Measurements from ENCODE around the gene ENPEP. TPM values are rescaled to one million over a fixed set of nuclear protein-coding genes. Genes with fewer than 3 reads are reported as not detected.

ENPEP gene
- total and polyA plus RNA-seq, 8 donors = 7.3 to 44.7 (median 37.1) TPM

- H3K27me3 ChIP-seq = no peaks in the 10 kb centered on the region
- no peaks in the 10 kb centered on the region for H3K4me1 ChIP-seq
- H3K4me3 ChIP-seq = no peak overlapping the region
- no peak for TF ChIP-seq CTCF (IDR thresholded peaks at IDR 0.05)
- no peak overlapping the region for H3K27ac ChIP-seq
- H3K9me3 ChIP-seq = no peaks in the 10 kb centered on the region
- DNase-seq (no peak), ATAC-seq (no peak)
- H3K36me3 ChIP-seq = no peaks in the 10 kb centered on the region
- intact Hi-C loops (cut with DNase I) = no loop called here
Measured at GRCh38 chr4:110504084-110504435, 28.1 kb downstream of the ENPEP start.

GRCh38 chr4:110505440-110505839, 29.5 kb downstream of the ENPEP start:
- intact Hi-C loops (cut with DNase I) = no loop called here
- H3K36me3 ChIP-seq = no peaks in the 10 kb centered on the region
- no peak for TF ChIP-seq CTCF (IDR thresholded peaks at IDR 0.05)
- DNase-seq = no peak
- no peaks in the 10 kb centered on the region for H3K9me3 ChIP-seq
- H3K4me1 ChIP-seq = no peaks in the 10 kb centered on the region
- no peak overlapping the region for H3K27ac ChIP-seq
- no peaks in the 10 kb centered on the region for H3K27me3 ChIP-seq
- no peak overlapping the region for H3K4me3 ChIP-seq
- no peak for ATAC-seq

GRCh38 chr4:110508827-110509710, 33.1 kb downstream of the ENPEP start:
- no peaks in the 10 kb centered on the region for H3K4me1 ChIP-seq
- intact Hi-C loops (cut with DNase I) = no loop called here
- no peaks in the 10 kb centered on the region for H3K27me3 ChIP-seq
- no peak overlapping the region for H3K4me3 ChIP-seq
- H3K36me3 ChIP-seq = no peaks in the 10 kb centered on the region
- peak; percentile 58 for ATAC-seq
- H3K9me3 ChIP-seq = no peaks in the 10 kb centered on the region
- peak in 1 of 2 donors; percentile 14 for TF ChIP-seq CTCF (IDR thresholded peaks at IDR 0.05)
- peak in 1 of 4 donors; percentile 44 for DNase-seq
- H3K27ac ChIP-seq = no peak overlapping the region

- no peak overlapping the region for H3K4me3 ChIP-seq
- H3K27ac ChIP-seq = no peak overlapping the region
- TF ChIP-seq CTCF (IDR thresholded peaks at IDR 0.05) = no peak
- no peaks in the 10 kb centered on the region for H3K27me3 ChIP-seq
- no peaks in the 10 kb centered on the region for H3K36me3 ChIP-seq
- intact Hi-C loops (cut with DNase I) = no loop called here
- H3K9me3 ChIP-seq = no peaks in the 10 kb centered on the region
- DNase-seq = no peak
- no peaks in the 10 kb centered on the region for H3K4me1 ChIP-seq
- no peak for ATAC-seq
Measured at GRCh38 chr4:110510277-110510676, 34.3 kb downstream of the ENPEP start.

GRCh38 chr4:110510955-110511544, 35.1 kb downstream of the ENPEP start:
- Histone ChIP-seq H3K4me1 (peaks cover 0 to 3% of the 10 kb centered on the region in 2 donors), H3K36me3 (no peaks in the 10 kb centered on the region), H3K9me3 (no peaks in the 10 kb centered on the region), H3K4me3 (no peak overlapping the region), H3K27me3 (no peaks in the 10 kb centered on the region), H3K27ac (no peak overlapping the region)
- ATAC-seq = peak; percentile 86
- DNase-seq = peak in 1 of 4 donors; percentile 61
- peak; percentile 64 to 68 for TF ChIP-seq CTCF (IDR thresholded peaks at IDR 0.05)
- intact Hi-C loops (cut with DNase I) = no loop called here
